GM19455 (cell line): Measurements from ENCODE around the gene FBH1.
"Not testable (repeated sequence)": the region's sequence is repeated elsewhere in the genome, so short reads cannot be mapped to it uniquely, and the experiment has no call there.

Experiments used
- ATAC-seq: cut with Tn5 transposase; IDR thresholded peaks from one replicate; pipeline ENCODE4 v1.9.1; 2021; ENCODE audit not compliant: unreplicated experiment

Gene FBH1

GRCh38 chr10:5938291-5938690 lies 48.2 kb downstream of the FBH1 start:
- no peak for ATAC-seq

- no peak for ATAC-seq
Observed at GRCh38 chr10:5940807-5941218, 50.8 kb downstream of the FBH1 start.

- ATAC-seq = no peak
Observed at GRCh38 chr10:5941579-5941978, 51.5 kb downstream of the FBH1 start.

GRCh38 chr10:5942001-5942400 lies 52.0 kb downstream of the FBH1 start:
- no peak for ATAC-seq

GRCh38 chr10:5942474-5942873 lies 52.4 kb downstream of the FBH1 start:
- ATAC-seq = no peak

GRCh38 chr10:5943536-5943935 lies 53.5 kb downstream of the FBH1 start:
- no peak for ATAC-seq

GRCh38 chr10:5944389-5945189 lies 54.5 kb downstream of the FBH1 start:
- no peak for ATAC-seq

- ATAC-seq = no peak
Observed at GRCh38 chr10:5945190-5945509, 55.1 kb downstream of the FBH1 start.

- no peak for ATAC-seq
Observed at GRCh38 chr10:5945561-5946418, 55.7 kb downstream of the FBH1 start.

- ATAC-seq = not testable (repeated sequence)
Observed at GRCh38 chr10:5946419-5946775, 56.4 kb downstream of the FBH1 start.

- no peak for ATAC-seq
Observed at GRCh38 chr10:5946786-5947185, 56.7 kb downstream of the FBH1 start.

GRCh38 chr10:5947471-5948207 lies 57.6 kb downstream of the FBH1 start:
- ATAC-seq = no peak

GRCh38 chr10:5948208-5948585 lies 58.2 kb downstream of the FBH1 start:
- ATAC-seq = no peak

- ATAC-seq = no peak
Observed at GRCh38 chr10:5949009-5949759, 59.1 kb downstream of the FBH1 start.

- ATAC-seq = no peak
Observed at GRCh38 chr10:5951167-5951711, 61.2 kb downstream of the FBH1 start.

GRCh38 chr10:5951721-5952407 lies 61.8 kb downstream of the FBH1 start:
- ATAC-seq = no peak

- ATAC-seq = no peak
Observed at GRCh38 chr10:5952731-5953385, 62.8 kb downstream of the FBH1 start.

GRCh38 chr10:5953676-5954075 lies 63.6 kb downstream of the FBH1 start:
- ATAC-seq = no peak

- no peak for ATAC-seq
Observed at GRCh38 chr10:5956146-5956936, 66.3 kb downstream of the FBH1 start.
